Activated CD4-positive, CD25-positive, alpha-beta regulatory T cell treated with anti-CD3 and anti-CD28 coated beads, Interleukin-2, amount 50 U/mL, for 72 hours (primary cell): ENCODE measurements around the gene ZNF236.

Experiments used
- DNase-seq: peaks from one replicate; pipeline ENCODE4 v3.0.0; 2021

ZNF236 gene

GRCh38 chr18:76866666-76867065, 44.3 kb downstream of the ZNF236 start:
- DNase-seq: no peak

- DNase-seq: no peak
These were observed 51.0 kb downstream of the ZNF236 start for GRCh38 chr18:76873311-76873710.

- DNase-seq: no peak
These were observed 51.4 kb downstream of the ZNF236 start for GRCh38 chr18:76873713-76874112.

- no peak for DNase-seq
These were observed 52.5 kb downstream of the ZNF236 start for GRCh38 chr18:76874642-76875389.

GRCh38 chr18:76875390-76876325, 53.3 kb downstream of the ZNF236 start:
- DNase-seq: no peak

GRCh38 chr18:76878426-76878825, 56.1 kb downstream of the ZNF236 start:
- DNase-seq: no peak

GRCh38 chr18:76880026-76880425, 57.7 kb downstream of the ZNF236 start:
- no peak for DNase-seq

- no peak for DNase-seq
These were observed 59.4 kb downstream of the ZNF236 start for GRCh38 chr18:76881744-76882143.

- DNase-seq: no peak
These were observed 59.8 kb downstream of the ZNF236 start for GRCh38 chr18:76882146-76882545.

GRCh38 chr18:76885001-76885400, 62.6 kb downstream of the ZNF236 start:
- DNase-seq: no peak

GRCh38 chr18:76886112-76886511, 63.8 kb downstream of the ZNF236 start:
- no peak for DNase-seq

GRCh38 chr18:76889091-76889699, 66.8 kb downstream of the ZNF236 start:
- no peak for DNase-seq

- no peak for DNase-seq
These were observed 70.5 kb downstream of the ZNF236 start for GRCh38 chr18:76892832-76893231.

- DNase-seq: no peak
These were observed 72.4 kb downstream of the ZNF236 start for GRCh38 chr18:76894566-76895346.

- DNase-seq: no peak
These were observed 73.1 kb downstream of the ZNF236 start for GRCh38 chr18:76895498-76895897.

GRCh38 chr18:76896677-76897076, 74.3 kb downstream of the ZNF236 start:
- DNase-seq: no peak

GRCh38 chr18:76897257-76897656, 74.9 kb downstream of the ZNF236 start:
- no peak for DNase-seq

GRCh38 chr18:76903386-76903785, 81.0 kb downstream of the ZNF236 start:
- DNase-seq: no peak

- no peak for DNase-seq
These were observed 83.5 kb downstream of the ZNF236 start for GRCh38 chr18:76905821-76906220.

- no peak for DNase-seq
These were observed 85.9 kb downstream of the ZNF236 start for GRCh38 chr18:76908277-76908676.

GRCh38 chr18:76909439-76909838, 87.1 kb downstream of the ZNF236 start:
- no peak for DNase-seq

GRCh38 chr18:76911440-76911839, 89.1 kb downstream of the ZNF236 start:
- no peak for DNase-seq

- DNase-seq: no peak
These were observed 91.2 kb downstream of the ZNF236 start for GRCh38 chr18:76913583-76913982.
